Gastroesophageal sphincter (tissue), 4 donors: ENCODE data around the gene TOE1. TPM values are rescaled to one million over a fixed set of nuclear protein-coding genes. Genes with fewer than 3 reads are reported as not detected.

Experiments
- ATAC-seq: fragments of 150-250 bp; one replicate; pipeline ENCODE4 v1.9.1; 2016; ENCODE audit warnings: mild to moderate bottlenecking, moderate library complexity
- H3K27ac ChIP-seq, 4 donors: fragments of 200-600 bp; sonication (generic) in 3 of 4; 1 replicate in 3 of 4; 2 replicates in 1 of 4; pipeline ENCODE4 v1.5.1; 2016 to 2019
- H3K27me3 ChIP-seq: fragments of 200-600 bp; sonication (generic); one replicate; pipeline ENCODE4 v1.5.1; 2019
- H3K36me3 ChIP-seq, 2 donors: fragments of 200-600 bp; sonication (generic); one replicate each; pipeline ENCODE4 v1.5.1; 2019; ENCODE audit warnings: control low read depth in 1 of 2
- H3K4me1 ChIP-seq, 3 donors: fragments of 200-600 bp; sonication (generic); 1 replicate in 2 of 3; 2 replicates in 1 of 3; pipeline ENCODE4 v1.5.1; 2016 to 2019; ENCODE audit warnings: control low read depth in 2 of 3
- H3K4me3 ChIP-seq, 2 donors: fragments of 200-600 bp; sonication (generic); one replicate each; pipeline ENCODE4 v1.5.1; 2019; ENCODE audit warnings: mild to moderate bottlenecking in 1 of 2, moderate library complexity in 1 of 2
- H3K9me3 ChIP-seq, 3 donors: fragments of 200-600 bp; sonication (generic); one replicate each; pipeline ENCODE4 v1.5.1; 2017 to 2019; ENCODE audit warnings: control low read depth in 2 of 3
- EP300 ChIP-seq: sonication (generic); formaldehyde crosslinking; IDR thresholded peaks from one replicate; pipeline ENCODE4 v1.6.1; 2017; ENCODE audit warnings: antibody characterized with exemption, mild to moderate bottlenecking
- POLR2A ChIP-seq, 2 donors: fragments of 450-650 bp; IDR thresholded peaks; one replicate each; pipeline ENCODE4 v1.6.1; 2017; ENCODE audit warnings: antibody characterized with exemption in 2 of 2, mild to moderate bottlenecking in 2 of 2, moderate library complexity in 1 of 2
- POLR2AphosphoS5 ChIP-seq: sonication (generic); formaldehyde crosslinking; IDR thresholded peaks from one replicate; pipeline ENCODE4 v1.6.1; 2017; ENCODE audit warnings: antibody characterized with exemption
- WGBS, 2 donors: methylation state at CpG; one replicate each; pipeline ENCODE4 v1.1.5; 2018; ENCODE audit warnings: low coverage in 1 of 2; 5-methylcytosine and 5-hydroxymethylcytosine counted together
- total RNA-seq, 4 donors: library from RNA; depleted of rRNA; stranded (reverse); fragments of >200 nt; gene quantifications; one replicate each; pipeline ENCODE4 v1.1.0, GENCODE V29; 2016
- TF ChIP-seq, protein P1 (sequence below), 4 experiments: fragments of 200-600 bp in 2 of 4; fragments of 450-650 bp in 2 of 4; sonication (generic) in 1 of 4; IDR thresholded peaks; one replicate each; pipeline ENCODE4 v1.5.1; 2017 to 2019; ENCODE audit warnings: antibody characterized with exemption in 4 of 4, mild to moderate bottlenecking in 2 of 4, moderate library complexity in 2 of 4

Gene TOE1
- total RNA-seq, 4 donors from 2014 or later, result 7.0 to 9.9 (median 8.4) TPM

DNA sequence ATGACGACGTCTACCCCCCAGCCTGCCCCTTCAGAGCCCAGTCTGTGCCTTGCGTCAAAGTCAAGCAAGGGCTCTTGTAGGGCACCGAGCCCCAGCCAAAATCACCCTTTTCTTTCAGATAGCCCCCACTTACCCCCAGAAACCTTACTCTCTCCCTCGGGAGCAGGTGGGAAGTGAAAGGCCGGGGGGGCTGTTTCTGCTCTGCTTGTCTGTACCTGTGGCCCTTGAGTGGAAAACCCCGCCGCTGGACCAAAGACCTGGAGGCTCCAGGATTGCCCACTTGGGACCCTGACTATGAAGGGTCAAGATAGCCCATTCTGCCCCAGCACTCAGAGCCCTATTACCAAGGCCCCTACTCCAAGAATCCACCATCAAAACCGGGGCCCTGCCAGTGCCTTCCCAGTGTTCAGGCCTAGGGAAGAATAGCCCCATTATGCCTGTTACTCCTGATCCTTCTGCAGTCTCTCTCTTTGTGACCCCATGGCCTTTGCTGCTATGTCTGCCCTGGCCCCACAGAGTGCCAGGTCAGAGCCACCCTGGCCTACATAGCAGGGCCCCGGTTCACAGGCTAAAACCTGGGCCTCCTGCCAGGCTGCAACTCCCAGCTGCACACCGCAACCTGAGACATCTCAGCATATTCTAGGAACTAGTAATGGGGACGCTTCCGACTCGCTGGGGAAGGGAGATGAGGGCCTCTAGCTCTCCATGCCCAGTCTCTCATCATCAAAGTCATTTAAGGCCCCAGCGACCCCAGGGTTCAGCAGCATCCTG, 35.5 kb upstream of the TOE1 start:
- no peak for ATAC-seq
- Histone ChIP-seq H3K36me3 (no peaks in the 10 kb centered on the region), H3K27ac (peak overlapping the region; percentile 49 to 92 (median 90)), H3K27me3 (no peaks in the 10 kb centered on the region), H3K9me3 (no peaks in the 10 kb centered on the region), H3K4me1 (peaks cover 0 to 25% (median 6%) of the 10 kb centered on the region in 3 donors), H3K4me3 (peak overlapping the region; percentile 36 to 80)
- WGBS, 2 donors, result 25 to 33% methylated on average over 2 to 6 of the region's 15 CpGs
- TF ChIP-seq, protein P1, sequence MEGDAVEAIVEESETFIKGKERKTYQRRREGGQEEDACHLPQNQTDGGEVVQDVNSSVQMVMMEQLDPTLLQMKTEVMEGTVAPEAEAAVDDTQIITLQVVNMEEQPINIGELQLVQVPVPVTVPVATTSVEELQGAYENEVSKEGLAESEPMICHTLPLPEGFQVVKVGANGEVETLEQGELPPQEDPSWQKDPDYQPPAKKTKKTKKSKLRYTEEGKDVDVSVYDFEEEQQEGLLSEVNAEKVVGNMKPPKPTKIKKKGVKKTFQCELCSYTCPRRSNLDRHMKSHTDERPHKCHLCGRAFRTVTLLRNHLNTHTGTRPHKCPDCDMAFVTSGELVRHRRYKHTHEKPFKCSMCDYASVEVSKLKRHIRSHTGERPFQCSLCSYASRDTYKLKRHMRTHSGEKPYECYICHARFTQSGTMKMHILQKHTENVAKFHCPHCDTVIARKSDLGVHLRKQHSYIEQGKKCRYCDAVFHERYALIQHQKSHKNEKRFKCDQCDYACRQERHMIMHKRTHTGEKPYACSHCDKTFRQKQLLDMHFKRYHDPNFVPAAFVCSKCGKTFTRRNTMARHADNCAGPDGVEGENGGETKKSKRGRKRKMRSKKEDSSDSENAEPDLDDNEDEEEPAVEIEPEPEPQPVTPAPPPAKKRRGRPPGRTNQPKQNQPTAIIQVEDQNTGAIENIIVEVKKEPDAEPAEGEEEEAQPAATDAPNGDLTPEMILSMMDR (IDR thresholded peaks at IDR 0.05), result no peak
- no peak for TF ChIP-seq POLR2AphosphoS5
- TF ChIP-seq EP300, result no peak
- TF ChIP-seq POLR2A (IDR thresholded peaks at IDR 0.05), result no peak

DNA sequence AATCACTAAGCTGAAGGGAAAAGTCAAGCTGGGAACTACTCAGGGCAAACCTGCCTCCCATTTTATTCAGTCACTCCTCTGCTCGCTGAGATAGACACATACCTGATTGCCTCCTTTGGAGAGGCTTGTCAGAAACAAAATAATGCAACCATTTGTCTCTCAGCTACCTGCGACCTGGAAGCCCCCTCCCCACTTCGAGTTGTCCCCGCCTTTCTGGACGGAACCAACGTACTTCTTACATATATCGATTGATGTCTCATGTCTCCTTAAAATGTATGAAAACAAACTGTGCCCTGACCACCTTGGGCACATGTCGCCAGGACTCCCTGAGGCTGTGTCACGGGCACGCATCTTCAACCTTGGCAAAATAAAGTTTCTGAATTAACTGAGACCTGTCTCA, 34.7 kb upstream of the TOE1 start:
- TF ChIP-seq EP300 (no peak), POLR2A (IDR thresholded peaks at IDR 0.05) (no peak), POLR2AphosphoS5 (no peak)
- TF ChIP-seq, protein P1 (IDR thresholded peaks at IDR 0.05), result no peak
- no peak overlapping the region for H3K4me3 ChIP-seq
- no peak overlapping the region for H3K27ac ChIP-seq
- no peak for ATAC-seq
- H3K36me3 ChIP-seq, result no peaks in the 10 kb centered on the region
- 77 to 88% methylated on average over 3 to 10 of the region's 10 CpGs for WGBS, 2 donors
- no peaks in the 10 kb centered on the region for H3K27me3 ChIP-seq
- H3K9me3 ChIP-seq, result no peaks in the 10 kb centered on the region
- peaks cover 0 to 22% (median 6%) of the 10 kb centered on the region in 3 donors for H3K4me1 ChIP-seq

DNA sequence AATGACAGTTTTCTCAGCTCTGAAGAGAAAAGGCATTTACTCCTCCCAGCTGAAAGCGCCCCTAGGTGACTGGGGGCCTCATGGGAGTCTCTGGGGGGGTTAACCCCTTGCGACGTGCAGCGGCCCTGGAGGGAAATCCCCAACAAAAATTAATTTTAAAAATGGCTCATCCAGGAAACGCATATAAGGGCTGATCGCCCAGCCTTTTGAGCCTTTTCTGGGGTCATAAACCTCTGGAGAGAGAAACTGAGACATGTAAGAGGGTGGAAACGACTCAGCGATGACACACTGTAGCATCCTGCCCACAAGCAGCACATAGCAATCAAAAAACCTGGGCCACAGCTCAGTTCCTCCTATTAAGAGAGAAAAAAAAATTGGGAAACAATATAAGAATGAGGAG, 33.7 kb upstream of the TOE1 start:
- no peaks in the 10 kb centered on the region for H3K27me3 ChIP-seq
- no peak overlapping the region for H3K27ac ChIP-seq
- TF ChIP-seq POLR2A (IDR thresholded peaks at IDR 0.05) (no peak), EP300 (no peak)
- TF ChIP-seq, protein P1 (IDR thresholded peaks at IDR 0.05), result no peak
- H3K4me1 ChIP-seq, result peaks cover 0 to 19% (median 6%) of the 10 kb centered on the region in 3 donors
- 51 to 58% methylated on average over 3 to 6 of the region's 8 CpGs for WGBS, 2 donors
- H3K4me3 ChIP-seq, result no peak overlapping the region
- no peaks in the 10 kb centered on the region for H3K9me3 ChIP-seq
- H3K36me3 ChIP-seq, result no peaks in the 10 kb centered on the region
- ATAC-seq, result no peak

DNA sequence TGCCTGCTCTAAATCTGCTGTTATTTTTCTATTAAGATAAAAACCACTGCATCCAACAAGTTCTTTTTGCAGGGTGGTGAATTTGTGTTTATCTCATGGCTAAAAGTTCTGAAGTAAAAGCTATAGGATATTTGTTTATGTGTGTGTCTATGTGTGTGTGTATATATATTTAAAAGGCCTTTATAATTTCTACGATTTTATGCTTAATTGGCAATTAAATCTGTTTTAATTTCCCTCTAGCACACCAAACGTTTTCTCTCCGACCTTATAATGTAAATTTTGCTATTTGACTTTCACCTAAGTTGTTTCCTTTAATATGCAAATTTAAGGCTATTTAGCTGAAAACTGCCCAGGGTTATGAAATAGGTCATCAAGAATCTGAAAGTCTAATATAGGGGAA, 33.1 kb upstream of the TOE1 start:
- WGBS, 2 donors, result 73 to 76% methylated on average over 3 of the region's 3 CpGs
- H3K9me3 ChIP-seq, result no peaks in the 10 kb centered on the region
- peaks cover 0 to 19% (median 6%) of the 10 kb centered on the region in 3 donors for H3K4me1 ChIP-seq

More for the DNA sequence above, 33.1 kb upstream of the TOE1 start:
- ATAC-seq, result no peak
- Histone ChIP-seq H3K4me3 (no peak overlapping the region), H3K36me3 (no peaks in the 10 kb centered on the region), H3K27me3 (no peaks in the 10 kb centered on the region), H3K27ac (no peak overlapping the region)
- no peak for TF ChIP-seq POLR2A (IDR thresholded peaks at IDR 0.05)
- TF ChIP-seq, protein P1 (IDR thresholded peaks at IDR 0.05), result no peak
